ENCODE results near the gene CDCA3. TPM values are rescaled to one million over a fixed set of nuclear protein-coding genes. Genes with fewer than 3 reads are reported as not detected.
"Not testable (repeated sequence)": the region's sequence is repeated elsewhere in the genome, so short reads cannot be mapped to it uniquely, and the experiment has no call there.

The CDCA3 gene
- total RNA-seq = 51.7 and 64.4 TPM in 2 replicates

DNA sequence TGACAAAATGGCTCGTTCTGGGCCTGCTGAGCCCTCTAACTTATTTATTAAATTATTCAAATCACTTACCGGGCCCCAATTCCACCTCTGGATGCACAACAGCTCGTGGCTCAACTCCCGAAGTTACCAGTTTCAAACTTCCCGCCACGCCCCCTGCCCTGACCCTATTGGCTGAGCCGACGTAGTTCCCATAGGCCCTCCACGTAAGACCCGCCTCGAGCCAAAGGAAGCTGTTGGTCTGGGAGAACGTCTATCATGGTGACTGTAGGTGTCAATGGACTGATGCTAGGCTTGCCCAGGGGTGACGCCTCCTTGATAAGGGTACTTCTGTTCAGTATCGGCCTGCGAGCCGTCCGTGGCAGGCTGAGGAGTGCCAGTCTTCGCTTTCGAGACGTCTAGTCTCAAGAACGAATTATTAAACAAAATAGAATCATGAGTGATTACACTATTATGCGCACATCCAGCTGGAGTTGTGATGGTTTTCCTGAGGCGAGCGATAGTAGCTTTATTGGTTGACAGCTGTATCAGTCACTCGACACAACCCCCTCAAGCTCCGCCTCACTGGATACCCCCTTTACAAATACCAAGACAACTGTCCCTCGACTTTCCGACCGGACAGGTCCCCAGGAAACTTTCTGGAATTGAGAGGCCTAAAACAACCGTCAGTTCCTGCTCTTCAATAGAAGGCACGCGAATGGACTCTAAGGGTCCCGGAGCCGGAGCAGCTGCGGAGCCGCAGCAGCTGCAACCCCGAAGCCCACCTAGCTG, at the start of gene CDCA3:
TSS of gene CDCA3 (minus strand) at position 134 of the 768 bp plus-strand sequence. CDS start 334 bp downstream, outside the sequence.
- intact Hi-C loops (cut with micrococcal nuclease) = loop anchor here (1.0 to 5.0 kb wide), 10 partner anchors 16 to 1086 kb away; partner anchors contain the start of genes C12orf57, CHD4, CLSTN3 and LPCAT3

DNA sequence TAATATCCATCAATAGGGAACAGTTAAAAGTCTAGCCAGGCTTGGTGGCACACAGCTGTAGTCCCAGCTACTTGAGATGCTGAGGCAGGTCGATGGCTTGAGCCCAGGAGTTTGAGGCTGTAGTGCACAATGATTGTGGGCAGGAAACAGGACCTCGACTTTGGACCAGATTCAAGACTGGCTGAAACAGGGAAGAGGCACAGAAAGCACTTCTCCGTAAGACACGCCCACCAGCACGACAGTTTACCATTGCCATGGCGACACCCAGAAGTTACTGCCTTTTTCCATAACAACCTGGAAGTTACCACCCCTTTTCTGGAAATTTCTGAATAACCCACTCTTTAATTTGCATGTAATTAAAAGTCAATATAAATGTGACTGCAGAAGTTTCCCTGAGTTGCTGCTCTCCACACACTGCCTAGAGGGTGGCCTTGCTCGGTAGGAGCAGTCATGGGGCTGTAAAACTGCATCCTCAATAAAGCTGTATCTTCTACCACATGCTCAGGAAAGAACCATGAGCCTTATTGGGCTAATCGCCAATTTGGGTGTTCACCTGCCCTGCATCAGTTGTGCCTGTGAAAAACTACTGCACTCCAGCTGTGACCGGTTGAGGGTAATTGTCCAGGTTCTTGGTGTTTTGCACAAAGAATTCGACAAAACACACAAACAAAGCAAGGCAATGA, 48.9 kb upstream of the CDCA3 start:
- intact Hi-C loops (cut with micrococcal nuclease) = no loop called here

DNA sequence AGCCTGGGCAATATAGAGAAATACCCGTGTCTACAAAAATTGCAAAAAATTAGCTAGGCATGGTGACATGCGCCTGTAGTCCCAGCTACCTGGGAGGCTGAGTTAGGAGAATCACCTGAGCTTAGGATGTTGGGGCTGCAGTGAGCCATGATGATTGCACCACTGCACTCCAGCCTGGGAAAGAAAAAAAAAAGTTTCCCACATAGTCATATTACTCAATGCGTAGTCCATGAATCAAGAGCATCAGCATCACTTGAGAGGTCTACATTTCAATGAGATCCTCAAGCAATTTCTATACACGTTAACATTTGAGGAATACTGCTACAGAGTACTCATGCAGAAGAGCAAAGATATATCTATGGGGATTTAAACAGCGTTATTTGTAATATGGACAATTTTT, 48.3 kb upstream of the CDCA3 start:
- intact Hi-C loops (cut with micrococcal nuclease) = no loop called here

DNA sequence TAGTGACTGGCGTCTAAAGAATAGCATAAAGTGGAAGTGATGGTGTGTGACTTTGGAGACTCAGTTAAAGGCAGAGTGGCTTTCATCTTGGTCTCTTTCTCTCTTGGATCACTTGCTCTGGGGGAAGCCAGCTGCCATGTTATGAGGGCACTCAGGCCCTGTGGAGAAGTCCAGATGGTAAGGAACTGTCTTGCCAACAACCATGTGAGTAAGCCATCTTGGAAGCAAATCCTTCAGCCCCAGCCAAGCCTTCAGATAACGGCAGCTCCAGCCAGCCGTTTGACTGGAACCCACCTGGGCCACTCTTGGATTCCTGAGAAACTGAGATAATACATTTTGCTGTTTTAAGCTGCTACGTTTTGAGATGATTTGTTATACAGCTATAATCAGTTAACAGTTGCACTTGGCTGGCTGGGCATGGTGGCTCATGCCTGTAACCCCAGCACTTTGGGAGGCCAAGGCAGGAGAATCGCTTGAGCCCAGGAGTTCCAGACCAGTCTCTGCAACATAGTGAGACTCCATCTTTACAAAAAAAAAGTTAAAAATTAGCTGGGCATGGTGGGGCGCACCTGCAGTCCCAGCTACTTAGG, 45.9 kb upstream of the CDCA3 start:
- intact Hi-C loops (cut with micrococcal nuclease) = no loop called here

DNA sequence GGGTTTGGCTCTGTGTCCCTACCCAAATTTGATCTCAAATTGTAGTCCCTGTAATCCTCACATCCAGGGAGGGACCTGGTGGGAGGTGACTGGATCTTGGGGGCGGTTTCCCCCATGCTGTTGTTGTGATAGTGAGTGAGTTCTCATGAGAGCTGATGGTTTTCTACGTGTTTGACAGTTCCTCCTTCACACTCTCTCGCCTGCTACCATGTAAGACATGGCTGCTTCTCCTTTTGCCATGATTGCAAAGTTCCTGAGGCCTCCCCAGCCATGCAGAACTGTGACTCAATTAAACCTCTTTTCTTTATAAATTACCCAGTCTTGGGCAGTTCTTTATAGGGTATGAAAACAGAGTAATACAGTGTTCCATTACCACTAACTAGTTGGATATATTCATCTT, 43.2 kb upstream of the CDCA3 start:
- intact Hi-C loops (cut with micrococcal nuclease) = no loop called here

DNA sequence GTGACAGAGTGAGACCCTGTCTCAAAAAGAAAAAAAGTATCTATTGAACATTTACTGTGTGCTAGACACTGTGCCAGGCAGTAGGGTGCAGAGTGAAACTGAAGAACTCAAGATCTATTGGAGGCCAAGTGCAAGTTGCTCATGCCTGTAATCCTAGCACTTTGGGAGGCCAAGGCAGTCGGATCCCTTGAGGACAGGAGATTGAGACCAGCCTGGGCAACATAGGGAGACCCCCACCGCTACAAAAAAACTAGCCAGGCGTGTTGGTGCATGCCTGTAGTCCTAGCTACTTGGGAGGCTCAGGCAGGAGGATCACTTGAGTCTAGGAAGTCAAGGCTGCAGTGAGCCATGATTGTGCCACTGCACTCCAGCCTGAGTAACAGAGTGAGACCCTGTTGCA, 41.6 kb upstream of the CDCA3 start:
- intact Hi-C loops (cut with micrococcal nuclease) = not testable (repeated sequence)

DNA sequence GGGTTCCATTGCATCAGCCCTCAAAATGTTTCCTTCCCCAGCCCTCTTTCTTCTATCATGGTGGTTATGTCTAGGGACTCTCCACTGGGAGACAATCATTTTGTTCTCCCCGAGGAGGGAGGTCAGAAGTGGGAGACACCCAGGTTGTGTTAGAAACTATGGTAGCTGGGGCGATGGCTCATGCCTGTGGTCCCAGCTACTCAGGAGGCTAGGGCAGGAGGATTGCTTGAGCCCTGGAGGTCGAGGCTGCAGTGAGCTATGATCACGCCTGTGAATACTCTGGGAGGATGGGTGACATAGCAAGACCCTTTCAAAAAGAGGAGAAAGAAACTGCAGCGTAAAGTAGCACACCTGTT, 40.5 kb upstream of the CDCA3 start:
- intact Hi-C loops (cut with micrococcal nuclease) = loop anchor here (1.0 to 2.0 kb wide), 18 partner anchors 13 to 1191 kb away; partner anchors contain the start of genes C1RL, CHD4, COPS7A and EMG1

DNA sequence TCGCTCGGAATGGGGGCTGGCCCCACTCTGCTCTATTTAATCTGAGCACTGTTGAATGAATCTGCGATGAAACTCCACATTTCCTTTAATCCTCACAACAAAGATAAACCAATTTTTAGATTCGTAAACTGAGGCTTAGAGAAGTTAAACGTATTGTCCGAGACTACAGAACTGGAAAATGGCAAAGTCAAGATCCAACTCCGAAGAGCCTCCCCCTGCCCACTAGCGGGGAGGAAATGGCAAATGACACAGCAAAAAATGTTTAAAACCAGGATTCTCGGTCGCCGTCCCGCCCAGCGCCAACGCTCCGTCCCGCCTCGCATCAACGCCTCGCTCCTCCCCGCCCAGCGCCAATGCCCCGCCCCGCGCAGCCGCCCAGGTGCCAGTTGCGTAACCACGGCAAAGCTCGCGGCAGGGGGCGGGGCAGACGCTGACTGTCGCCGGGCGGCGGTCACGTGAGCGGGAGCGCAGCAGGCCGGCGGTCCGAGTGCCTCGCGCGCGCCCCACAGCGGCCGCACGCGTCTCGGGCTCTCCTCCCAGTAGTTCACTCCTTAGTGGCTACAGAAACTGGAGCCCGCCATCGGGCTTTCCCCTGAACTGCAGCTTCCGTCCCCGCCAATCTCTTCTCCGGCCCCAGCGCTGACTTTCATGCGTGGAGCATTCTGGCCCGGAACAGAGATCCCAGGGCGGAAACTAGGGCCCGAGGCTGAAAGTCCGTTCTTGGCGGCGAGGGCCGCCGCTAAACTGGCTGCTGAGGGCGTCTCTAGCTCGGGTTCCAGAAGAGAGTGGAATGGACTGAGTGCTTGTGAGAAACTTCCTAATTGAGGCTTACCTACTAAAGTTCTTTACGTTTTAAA, 39.9 kb upstream of the CDCA3 start:
- intact Hi-C loops (cut with micrococcal nuclease) = loop anchor here (1.0 to 2.0 kb wide), 18 partner anchors 13 to 1192 kb away; partner anchors contain the start of genes C1RL, CHD4, COPS7A and EMG1

DNA sequence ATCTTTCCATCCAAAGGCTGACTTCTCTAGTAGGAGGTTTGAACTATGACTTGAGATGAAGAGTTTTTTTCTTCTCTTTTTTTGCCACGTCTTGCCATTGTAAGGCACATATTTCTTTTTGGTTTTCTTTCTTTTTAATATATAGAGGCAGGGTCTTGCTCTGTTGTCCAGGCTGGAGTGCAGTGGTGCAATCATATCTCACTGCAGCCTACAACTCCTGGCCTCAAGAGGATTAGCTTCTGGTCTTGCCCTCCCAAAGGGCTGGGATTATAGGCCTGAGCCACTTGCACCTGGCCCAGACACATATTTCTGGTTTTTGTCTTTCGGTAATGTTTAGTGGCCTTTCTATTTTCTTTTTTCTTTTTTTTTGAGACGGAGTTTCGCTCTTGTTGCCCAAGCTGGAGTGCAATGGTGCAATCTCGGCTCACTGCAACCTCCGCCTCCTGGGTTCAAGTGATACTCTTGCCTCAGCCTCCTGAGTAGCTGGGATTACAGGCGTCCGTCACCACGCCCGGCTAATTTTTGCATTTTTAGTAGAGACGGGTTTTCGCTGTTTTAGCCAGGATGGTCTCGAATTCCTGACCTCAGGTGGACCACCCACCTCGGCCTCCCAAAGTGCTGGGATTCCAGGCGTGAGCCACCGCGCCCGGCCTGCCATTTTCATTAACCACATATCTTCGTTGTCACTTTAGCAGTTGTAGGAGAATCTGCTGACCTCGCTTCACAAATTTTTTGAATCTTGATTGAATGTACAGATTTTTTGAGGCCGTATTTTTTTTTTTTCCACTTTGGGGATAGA, 38.9 kb upstream of the CDCA3 start:
- intact Hi-C loops (cut with micrococcal nuclease) = loop anchor here (2.0 kb wide), 4 partner anchors 63 to 1193 kb away; partner anchors contain the start of genes CHD4, NECAP1 and ZNF384

DNA sequence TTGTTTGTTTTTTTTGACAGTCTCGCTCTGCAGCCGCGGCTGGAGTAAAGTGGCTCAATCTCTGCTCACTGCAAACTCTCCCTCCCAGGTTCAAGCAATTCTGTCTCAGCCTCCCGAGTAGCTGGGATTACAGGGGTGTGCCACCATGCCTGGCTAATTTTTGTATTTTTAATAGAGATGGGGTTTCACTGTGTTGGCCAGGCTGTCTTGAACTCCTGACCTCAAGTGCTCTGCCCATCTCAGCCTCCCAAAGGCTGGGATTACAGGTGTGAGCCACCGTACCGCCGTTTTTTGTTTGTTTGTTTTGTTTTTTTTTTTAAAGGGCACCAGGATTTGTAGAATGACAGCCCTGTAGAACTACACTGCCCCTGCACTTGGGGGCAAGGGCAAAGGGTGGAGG, 37.7 kb upstream of the CDCA3 start:
- intact Hi-C loops (cut with micrococcal nuclease) = not testable (repeated sequence)

DNA sequence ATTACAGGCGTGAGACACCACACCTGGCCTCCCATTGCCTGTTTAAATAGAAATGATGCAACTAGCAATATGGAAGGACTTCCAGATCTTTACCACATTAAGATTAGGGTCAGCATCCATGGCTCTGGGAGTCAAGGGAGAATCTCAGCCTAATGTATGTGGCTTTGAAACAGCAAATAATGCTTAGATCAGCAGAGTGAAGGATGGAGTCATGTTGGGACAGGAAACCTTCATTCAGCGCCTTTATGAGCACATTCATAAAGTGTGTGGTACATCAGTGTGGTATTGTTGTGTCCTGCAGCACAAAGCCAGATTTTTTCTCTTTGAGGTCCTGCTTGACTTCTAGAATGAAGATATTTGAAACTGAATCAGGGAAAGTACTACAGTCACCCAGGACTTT, 37.3 kb upstream of the CDCA3 start:
- intact Hi-C loops (cut with micrococcal nuclease) = no loop called here

DNA sequence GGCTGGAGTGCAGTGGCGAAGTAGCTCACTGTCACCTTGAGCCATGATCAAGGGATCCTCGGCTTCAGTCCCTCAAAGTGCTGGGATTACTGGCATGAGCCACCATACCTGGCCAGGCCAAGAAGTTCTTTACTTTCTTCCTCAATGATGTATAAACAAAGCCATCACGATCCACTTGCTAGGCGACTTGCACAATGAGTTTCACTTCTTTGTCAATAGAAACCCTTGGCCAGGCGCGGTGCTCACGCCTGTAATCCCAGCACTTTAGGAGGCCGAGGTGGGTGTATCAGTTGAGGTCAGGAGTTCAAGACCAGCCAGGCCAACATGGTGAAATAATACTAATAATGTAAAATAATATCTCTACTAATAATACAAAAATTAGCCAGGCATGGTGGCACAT, 36.4 kb upstream of the CDCA3 start:
- intact Hi-C loops (cut with micrococcal nuclease) = no loop called here

DNA sequence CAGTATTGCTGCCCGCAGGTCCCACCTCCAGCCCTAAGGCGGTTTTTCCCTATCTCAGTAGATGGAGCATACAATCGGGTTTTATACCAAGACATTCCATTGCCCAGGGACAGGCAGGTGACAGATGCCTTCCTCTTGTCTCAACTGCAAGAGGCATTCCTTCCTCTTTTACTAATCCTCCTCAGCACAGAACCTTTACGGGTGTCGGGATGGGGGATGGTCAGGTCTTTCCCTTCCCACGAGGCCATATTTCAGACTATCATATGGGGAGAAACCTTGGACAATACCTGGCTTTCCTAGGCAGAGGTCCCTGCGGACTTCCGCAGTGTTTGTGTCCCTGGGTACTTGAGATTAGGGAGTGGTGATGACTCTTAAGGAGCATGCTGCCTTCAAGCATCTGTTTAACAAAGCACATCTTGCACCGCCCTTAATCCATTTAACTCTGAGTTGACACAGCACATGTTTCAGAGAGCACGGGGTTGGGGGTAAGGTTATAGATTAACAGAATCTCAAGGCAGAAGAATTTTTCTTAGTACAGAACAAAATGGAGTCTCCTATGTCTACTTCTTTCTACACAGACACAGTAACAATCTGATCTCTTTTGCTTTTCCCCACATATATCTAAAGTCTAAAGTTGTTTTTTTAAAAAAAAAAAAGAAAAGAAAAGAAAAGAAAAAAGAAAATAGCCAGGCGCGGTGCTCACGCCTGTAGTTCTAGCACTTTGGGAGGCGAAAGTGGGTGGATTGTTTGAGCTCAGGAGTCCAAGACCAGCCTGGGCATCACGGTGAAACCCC, 35.3 kb upstream of the CDCA3 start:
- intact Hi-C loops (cut with micrococcal nuclease) = not testable (repeated sequence)

DNA sequence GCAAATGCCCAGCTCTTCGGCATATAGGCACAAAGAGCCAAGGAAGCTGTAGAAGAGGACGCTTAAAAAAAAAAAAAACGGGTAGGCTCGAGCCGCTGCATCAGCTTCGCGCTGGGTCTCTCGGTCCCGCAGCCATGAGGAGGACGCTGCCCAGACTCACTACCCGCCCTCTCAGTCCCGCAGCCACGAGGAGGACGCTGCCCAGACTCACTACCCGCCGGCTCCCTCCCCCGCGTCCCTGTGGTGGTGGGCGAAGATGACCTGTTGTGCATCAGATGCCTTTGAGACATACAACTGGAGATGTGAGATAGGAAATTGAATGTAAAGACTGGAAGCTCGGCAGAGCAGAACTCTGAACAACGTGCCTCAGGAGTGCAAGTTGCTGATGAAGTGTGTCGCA, 33.5 kb upstream of the CDCA3 start:
- intact Hi-C loops (cut with micrococcal nuclease) = no loop called here

DNA sequence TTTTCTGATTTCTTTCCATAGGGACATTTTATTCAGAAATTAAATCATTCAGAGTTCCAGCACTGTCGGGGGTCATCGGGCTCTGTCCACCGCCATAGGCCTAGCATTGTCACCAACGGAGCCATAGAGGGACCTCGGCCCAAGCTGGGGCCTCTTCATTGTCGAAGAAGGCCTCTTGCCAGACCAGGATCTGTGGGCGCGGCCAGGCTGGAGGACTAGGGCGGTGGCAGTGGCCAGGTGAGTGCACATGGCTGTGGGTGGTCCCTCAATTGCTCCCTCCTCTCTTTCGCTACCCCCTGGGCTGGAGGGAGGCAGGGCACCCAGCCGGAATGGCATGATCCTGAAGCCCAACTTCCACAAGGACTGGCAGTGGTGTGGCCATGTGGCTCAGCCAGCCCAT, 32.6 kb upstream of the CDCA3 start:
- intact Hi-C loops (cut with micrococcal nuclease) = no loop called here

DNA sequence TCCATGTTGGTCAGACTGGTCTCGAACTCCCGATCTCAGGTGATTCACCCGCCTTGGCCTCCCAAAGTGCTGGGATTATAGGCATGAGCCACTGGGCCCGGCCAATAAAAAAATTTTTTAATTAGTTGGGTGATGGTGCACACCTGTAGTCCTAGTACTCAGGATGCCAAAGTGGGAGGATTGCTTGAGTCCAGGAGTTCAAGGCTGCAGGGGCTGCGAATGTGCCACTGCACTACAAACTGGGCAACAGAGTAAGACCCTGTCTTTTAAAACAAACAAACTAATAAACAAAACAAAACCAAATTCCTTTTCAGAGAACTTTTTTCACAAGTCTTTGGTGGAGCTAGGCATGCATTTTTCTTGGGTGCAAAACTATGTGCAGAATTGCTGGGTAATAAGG, 32.2 kb upstream of the CDCA3 start:
- intact Hi-C loops (cut with micrococcal nuclease) = no loop called here

DNA sequence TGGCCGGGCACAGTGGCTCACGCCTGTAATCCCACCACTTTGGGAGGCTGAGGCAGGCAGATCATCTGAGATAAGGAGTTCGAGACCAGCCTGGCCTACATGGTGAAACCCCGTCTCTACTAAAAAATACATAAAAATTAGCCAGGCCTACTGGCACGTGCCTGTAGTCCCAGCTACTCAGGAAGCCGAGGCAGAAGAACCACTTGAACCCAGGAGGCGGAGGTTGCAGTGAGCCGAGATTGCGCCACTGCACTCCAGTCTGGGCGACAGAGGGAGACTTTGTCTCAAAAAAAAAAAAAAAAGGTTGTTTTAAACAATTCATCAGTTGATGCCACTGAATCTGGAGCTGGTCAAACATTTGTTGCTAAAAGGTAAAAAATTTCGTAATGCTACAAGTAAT, 28.7 kb upstream of the CDCA3 start:
- intact Hi-C loops (cut with micrococcal nuclease) = not testable (repeated sequence)

DNA sequence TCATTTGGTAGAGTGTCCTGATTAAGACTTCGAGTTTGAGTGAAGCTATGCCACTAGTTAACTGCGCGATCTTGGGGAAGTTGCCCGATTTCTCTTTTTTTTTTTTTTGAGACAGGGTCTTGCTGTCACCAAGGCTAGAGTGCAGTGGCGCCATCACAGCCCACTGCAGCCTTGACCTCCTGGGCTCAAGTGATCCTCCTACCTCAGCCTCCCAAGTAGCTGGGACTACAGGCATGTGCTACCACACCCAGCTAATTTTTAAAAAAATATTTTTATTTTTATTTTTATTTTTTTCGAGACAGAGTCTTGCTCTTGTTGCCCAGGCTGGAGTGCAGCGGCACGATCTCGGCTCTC, 22.9 kb upstream of the CDCA3 start:
- intact Hi-C loops (cut with micrococcal nuclease) = loop anchor here (5.0 kb wide), 1 partner anchor 1158 kb away; the partner anchor contains the start of gene FOXJ2
